Measurements from ENCODE around the gene GNG4.
A peak's percentile ranks its signal among the peaks of the same experiment; 100 is the strongest.

The GNG4 gene

GRCh38 chr1:235637756-235638534, 11.6 kb downstream of the GNG4 start (continued):
- TF ChIP-seq ZFP3 (CRISPR knock-in tag; IDR thresholded peaks at IDR 0.05): no peak

GRCh38 chr1:235635938-235636662, 13.5 kb downstream of the GNG4 start:
- ATAC-seq: peak; percentile 49
- TF ChIP-seq ZNF8 (CRISPR knock-in tag; IDR thresholded peaks at IDR 0.05) (no peak), CSDC2 (CRISPR knock-in tag; IDR thresholded peaks at IDR 0.05) (no peak), ZFP3 (CRISPR knock-in tag; IDR thresholded peaks at IDR 0.05) (no peak), TOX (CRISPR knock-in tag; IDR thresholded peaks at IDR 0.05; ENCODE audit: borderline replicate concordance) (no peak), POU6F1 (CRISPR knock-in tag; IDR thresholded peaks at IDR 0.05; ENCODE audit: borderline replicate concordance, low read depth) (no peak), OSR1 (CRISPR knock-in tag; IDR thresholded peaks at IDR 0.05) (no peak), ISL1 (CRISPR knock-in tag; IDR thresholded peaks at IDR 0.05) (no peak), CSRNP3 (CRISPR knock-in tag; IDR thresholded peaks at IDR 0.05) (no peak), RARB (CRISPR knock-in tag; IDR thresholded peaks at IDR 0.05) (no peak), SNAI2 (CRISPR knock-in tag; IDR thresholded peaks at IDR 0.05) (no peak), ARNTL (CRISPR knock-in tag; IDR thresholded peaks at IDR 0.05; ENCODE audit: borderline replicate concordance, low read depth) (no peak), ESRRG (CRISPR knock-in tag; IDR thresholded peaks at IDR 0.05) (no peak), ZC3H10 (CRISPR knock-in tag; IDR thresholded peaks at IDR 0.05) (no peak)

- no peak for TF ChIP-seq OSR1 (CRISPR knock-in tag; IDR thresholded peaks at IDR 0.05)
- no peak for TF ChIP-seq BACH2 (CRISPR knock-in tag; IDR thresholded peaks at IDR 0.05; ENCODE audit: borderline replicate concordance)
- no peak for TF ChIP-seq CSRNP3 (CRISPR knock-in tag; IDR thresholded peaks at IDR 0.05)
- TF ChIP-seq ZC3H10 (CRISPR knock-in tag; IDR thresholded peaks at IDR 0.05): no peak
- TF ChIP-seq ZNF70 (CRISPR knock-in tag; IDR thresholded peaks at IDR 0.05): no peak
- no peak for TF ChIP-seq GLIS3 (CRISPR knock-in tag; IDR thresholded peaks at IDR 0.05)
- TF ChIP-seq RARB (CRISPR knock-in tag; IDR thresholded peaks at IDR 0.05): no peak
- TF ChIP-seq ZFP30 (CRISPR knock-in tag; IDR thresholded peaks at IDR 0.05): no peak
- no peak for TF ChIP-seq PPARA (CRISPR knock-in tag; IDR thresholded peaks at IDR 0.05; ENCODE audit: borderline replicate concordance)
- no peak for TF ChIP-seq TCF4 (CRISPR knock-in tag; IDR thresholded peaks at IDR 0.05; ENCODE audit: borderline replicate concordance)
- no peak for TF ChIP-seq POU6F1 (CRISPR knock-in tag; IDR thresholded peaks at IDR 0.05; ENCODE audit: borderline replicate concordance, low read depth)
- no peak for TF ChIP-seq TOX (CRISPR knock-in tag; IDR thresholded peaks at IDR 0.05; ENCODE audit: borderline replicate concordance)
- no peak for TF ChIP-seq PATZ1 (CRISPR knock-in tag; IDR thresholded peaks at IDR 0.05; ENCODE audit: borderline replicate concordance)
- no peak for TF ChIP-seq ISL1 (CRISPR knock-in tag; IDR thresholded peaks at IDR 0.05)
- peak; percentile 53 for ATAC-seq
Observed at GRCh38 chr1:235632506-235633401, 16.8 kb downstream of the GNG4 start.
